M059J (cell line): ENCODE measurements around the gene BRPF3. TPM values are rescaled to one million over a fixed set of nuclear protein-coding genes. Genes with fewer than 3 reads are reported as not detected.

ENCODE experiments used
- DNase-seq: peaks from one replicate; pipeline ENCODE4 v3.0.0-alpha.2; 2012; ENCODE audit warnings: low read depth
- total RNA-seq: library from RNA; depleted of rRNA; stranded (reverse); fragments of >200 nt; shearing (Covaris generic); gene quantifications from 2 replicates; pipeline ENCODE4 v1.2.3, GENCODE V29; 2014; rRNA removed

The BRPF3 gene
- 22.2 and 35.1 TPM in 2 replicates for total RNA-seq

DNA sequence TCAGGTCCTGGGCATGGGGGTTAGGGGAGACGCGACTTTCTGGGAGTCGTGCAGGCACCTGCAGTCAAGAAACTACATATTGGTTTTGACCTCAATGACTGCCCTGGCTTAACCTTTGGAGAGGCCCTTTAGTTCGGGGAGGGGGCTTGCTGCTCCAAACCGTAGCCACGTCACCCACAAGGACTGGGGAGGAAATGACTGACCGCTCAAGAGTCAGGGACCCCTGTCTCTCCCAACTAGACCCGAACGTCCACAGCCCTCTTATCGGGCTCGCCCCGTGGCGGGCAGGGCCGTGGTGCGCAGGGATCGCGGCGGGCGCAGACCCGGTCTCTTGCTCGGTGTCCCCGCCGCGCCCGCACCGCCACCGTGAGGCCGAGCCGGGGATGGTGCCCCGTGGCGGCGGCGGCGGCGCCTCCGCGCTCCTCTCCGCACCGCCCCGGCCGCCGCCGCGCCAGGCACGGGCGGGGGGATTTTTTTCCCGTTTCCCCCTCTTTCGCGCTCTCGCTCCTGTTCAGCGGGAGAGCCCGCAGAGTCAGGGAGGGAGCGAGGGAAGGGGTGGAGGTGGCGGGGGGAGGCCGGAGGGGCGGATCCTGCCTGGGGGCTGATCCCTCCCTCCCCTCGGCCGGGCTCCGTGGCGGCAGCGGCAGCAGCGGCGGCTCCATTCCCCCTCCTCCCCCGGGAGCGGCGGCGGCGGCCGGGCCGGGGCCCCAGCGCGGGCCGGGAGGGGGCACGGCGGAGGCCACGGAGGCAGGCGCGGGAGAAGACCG is at the start of gene BRPF3:
Gene BRPF3, plus strand, starts transcription at position 632 of the 767 bp plus-strand sequence. CDS start 3,579 bp downstream, outside the sequence.
- peak; percentile 72 for DNase-seq

DNA sequence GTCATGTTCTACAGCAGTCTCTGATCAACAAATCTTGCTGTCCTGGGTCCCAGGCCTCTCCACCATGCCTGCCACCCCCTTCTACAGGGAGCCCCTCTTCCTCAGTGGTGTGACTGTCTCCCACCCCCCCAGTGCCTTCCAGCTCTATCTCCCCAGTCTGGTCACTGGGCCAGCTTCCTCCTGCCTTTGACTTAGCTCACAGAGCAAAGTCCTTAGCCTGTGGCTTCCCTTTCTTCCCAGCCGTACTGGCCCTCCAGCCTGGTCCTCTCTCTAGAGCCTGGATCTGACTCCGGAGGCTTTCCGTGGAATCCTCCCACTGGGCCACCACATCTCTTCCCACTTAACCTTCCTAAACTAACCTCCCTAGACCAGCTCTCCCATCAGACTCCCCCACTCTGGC is 49.2 kb upstream of the BRPF3 start:
- no peak for DNase-seq

DNA sequence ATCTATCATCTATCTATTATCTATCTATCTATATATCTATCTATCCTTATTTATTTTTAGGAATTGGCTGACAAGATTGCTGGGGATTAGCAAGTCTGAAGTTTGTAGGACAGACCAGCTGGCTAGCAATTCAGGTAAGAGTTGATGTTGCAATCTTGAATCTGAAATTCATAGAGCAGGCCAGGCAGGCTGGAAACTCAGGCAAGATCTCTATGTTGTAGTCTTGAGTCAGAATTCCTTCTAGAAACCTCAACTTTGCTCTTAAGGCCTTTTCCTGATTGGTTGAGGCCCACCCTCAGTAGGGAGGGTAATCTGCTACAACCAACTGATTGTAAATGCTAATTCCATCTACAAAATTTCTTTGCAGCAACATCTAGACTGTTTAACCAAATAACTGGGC is 47.1 kb upstream of the BRPF3 start:
- no peak for DNase-seq

DNA sequence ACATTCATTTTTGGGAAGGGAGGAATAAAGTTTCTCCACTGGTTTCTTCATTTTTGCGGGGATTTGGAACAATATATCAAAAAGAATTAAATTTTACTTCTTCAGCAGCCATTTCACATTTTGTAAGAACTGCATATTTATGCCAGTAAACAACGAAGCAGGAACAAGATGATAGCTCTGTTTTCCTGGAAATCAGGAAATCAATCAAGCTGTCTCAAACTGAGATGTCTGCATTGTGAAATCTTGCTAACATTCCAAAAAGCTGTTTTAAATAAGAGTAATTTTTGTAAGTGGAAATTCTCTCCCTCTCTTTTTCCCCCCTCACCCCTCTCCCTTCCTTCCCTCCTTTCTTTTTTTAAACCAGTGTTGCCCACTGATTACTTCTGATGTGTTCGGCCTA is 46.3 kb upstream of the BRPF3 start:
- no peak for DNase-seq

DNA sequence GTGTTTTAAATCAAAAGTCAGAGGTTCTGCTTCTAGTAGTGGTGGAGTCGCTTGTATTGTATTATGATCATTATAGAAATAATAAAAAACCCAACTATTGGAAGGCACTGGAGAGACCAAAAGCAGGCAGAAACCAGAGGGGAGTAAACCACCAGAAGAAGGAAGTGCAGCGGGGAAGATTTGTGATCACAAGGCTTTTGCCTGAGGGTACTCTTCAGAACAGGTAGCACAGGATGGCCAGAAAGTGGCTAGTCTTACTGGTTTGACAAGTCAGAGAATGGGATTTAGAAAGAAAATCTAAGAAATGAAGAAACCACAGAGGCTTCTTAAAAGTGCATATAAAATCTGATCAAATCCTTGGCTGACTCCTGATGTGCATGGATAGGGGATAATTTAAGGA is 42.3 kb upstream of the BRPF3 start:
- no peak for DNase-seq

DNA sequence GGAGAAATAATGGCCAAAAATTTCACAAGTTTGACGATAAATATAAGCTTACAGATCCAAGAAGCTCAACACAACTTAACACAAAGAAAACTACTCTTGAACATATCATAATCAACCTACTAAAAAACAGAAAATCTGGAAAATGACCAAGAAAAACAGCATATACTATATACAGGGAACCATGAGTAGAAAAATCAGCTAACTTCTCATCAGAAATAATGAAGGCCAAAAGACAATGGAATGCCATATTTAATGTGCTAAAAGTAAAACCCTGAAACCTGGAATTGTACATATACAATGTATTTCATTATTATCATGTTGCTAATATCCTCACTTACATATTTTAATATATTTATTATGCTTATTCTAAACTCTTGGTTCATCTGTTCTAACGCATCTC is 40.9 kb upstream of the BRPF3 start:
- no peak for DNase-seq

DNA sequence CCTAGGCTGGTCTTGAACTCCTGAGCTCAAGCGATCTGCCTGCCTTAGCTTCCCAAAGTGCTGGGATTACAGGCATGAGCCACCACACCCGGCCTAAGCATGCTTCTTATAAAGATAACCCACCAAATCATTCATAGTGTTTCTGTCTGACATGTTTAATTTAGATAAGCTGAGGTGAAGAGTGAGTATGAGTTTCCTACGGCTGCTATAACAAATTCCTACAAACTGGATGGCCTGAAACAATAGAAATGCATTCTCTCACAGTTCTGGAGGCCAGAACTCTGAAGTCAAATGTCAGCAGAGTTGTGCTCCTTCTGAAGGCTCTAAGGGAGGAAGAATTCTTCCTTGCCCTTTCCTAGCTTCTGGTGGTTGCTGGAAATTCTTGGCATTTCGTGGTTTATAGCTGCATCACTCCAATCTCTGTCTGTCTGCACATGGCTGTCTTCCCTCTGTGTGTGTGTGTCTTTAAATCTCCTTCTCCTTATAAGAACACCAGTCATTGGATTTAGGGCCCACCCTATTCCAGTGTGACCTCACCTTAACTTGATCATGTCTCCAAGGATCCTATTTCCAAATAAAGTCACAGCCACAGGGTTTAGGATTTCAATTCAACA is 36.3 kb upstream of the BRPF3 start:
- DNase-seq: peak; percentile 27

DNA sequence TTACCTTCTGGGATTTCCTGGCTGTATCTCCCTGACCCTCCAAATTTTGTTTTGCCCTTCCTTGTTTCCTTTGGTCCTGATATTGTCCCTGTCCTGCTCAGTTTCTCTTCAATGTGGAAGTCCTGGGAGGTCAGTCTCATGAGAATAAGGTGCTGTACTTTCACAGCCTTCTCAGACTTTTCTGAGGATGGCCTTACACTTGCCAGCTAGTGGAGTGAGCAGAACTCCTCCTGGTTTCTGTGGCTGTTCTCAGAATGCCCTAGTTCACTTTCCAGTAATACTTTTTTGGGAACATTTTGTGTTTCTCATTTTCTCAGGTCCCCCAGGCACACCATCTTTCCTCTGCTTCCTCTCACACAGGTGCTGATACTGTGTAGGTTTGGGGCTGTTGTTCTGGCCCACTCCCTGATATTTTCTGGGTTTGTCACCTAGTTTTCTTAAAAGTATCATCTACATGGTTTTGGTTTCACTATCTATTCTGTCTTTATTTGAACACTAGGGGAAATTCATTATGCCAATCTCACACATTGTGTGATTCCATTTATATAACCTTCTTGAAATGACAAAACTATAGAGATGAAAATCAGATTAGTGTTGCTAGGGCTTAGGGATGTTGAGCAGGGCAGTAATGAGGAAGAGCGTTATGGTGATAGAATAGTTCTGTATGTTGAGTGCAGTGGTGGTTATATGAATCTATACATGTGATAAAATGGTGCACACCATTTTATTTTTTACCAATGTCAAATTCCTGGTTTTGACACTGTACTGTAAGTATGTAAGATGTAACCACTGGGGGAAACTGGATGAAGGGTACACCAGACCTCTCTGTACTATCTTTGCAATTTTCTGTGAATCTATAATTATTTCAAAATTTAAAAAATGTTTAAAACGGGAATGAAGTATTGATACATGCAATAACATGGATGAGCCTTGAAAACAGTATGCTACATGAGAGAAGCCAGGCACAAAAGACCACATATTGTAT is 27.2 kb upstream of the BRPF3 start:
- no peak for DNase-seq

DNA sequence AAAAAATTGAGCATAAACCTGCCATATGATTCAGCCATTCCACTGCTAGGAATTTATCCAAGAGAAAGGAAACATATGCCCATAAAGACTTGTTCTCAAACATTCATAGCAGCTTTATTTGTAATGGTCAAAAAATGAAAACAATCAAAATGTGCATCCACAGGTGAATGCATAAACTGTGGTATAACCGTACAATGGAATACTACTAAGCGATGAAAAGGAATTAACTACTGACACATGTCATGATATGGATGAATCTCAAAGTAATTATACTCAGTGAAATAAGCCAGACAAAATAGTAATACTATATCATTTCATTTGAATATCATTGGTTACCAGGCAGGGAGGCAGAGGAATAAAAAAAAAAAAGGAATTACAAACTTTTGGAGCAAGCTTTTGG is 25.8 kb upstream of the BRPF3 start:
- no peak for DNase-seq

DNA sequence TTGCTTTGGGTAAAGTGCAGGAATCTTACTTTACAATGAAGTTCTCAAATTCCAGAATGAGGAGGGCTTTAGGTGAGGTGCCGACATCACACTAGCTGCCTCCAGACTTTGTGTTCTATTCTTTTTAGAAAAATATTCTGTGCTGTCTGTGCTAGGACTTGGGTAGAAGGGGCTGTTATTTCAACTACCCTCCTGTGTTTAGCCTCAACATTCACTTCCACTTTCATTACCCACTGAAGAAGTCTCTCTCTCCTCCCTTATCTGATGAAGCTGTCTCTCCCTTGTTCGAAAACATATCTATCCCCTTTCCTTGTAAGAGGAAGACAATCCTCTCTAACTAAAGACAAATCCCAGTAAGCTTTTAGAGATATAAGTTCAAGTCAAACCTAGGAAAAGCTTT is 25.0 kb upstream of the BRPF3 start:
- DNase-seq: no peak

DNA sequence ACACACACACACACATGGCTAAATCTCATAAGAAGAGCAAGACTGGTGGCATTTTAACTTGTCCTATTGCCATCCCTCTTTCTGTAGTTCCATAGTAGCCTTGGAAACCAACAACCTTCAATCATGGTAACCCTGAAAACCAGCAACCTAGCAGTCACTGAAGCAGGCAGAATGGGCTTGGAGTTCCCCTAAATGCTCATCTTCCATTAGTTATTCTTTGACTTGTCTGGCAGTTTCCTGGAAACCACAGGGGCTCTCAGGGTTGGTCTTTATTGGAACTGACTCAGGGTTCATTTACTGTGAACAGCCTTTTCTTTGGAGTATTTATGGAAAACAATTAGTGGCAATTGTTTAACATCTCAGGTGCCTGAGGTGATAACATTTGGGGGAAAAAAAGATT is 19.4 kb upstream of the BRPF3 start:
- peak; percentile 17 for DNase-seq

DNA sequence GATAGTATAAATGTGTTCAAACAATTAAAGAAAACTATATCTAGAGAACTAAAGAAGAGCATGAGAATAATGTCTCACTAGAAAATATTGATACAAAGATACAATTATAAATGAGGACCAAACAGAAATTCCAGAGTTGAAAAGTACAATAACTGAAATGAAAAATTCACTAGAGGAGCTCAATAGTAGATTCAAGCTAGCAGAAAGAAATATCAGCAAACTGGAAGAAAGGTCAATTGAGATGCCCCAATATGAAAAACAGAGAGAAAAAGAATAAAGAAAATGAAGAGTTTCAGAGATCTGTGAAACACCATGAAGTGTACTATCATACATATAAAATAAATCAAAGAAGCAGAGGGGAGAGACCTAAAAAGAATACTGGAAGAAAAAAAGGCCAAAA is 18.0 kb upstream of the BRPF3 start:
- no peak for DNase-seq

DNA sequence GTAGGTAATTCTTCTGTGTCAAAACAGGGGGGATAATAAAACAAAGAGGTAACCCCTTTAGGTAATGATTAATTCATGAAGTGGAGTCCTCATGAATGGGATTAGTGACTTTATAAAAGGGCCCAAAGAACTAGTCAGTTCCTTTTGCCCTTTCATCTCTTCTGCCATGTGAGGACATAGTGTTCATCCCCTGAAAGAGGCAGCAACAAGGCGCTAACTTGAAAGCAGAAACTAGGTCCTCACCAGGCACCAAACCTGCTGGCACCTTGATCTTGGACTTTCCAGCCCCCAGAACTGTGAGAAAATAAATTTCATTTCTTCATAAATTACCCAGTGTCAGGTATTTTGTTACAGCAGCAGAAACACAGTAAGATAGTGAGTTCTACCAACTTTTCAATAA is 16.4 kb upstream of the BRPF3 start:
- DNase-seq: no peak

DNA sequence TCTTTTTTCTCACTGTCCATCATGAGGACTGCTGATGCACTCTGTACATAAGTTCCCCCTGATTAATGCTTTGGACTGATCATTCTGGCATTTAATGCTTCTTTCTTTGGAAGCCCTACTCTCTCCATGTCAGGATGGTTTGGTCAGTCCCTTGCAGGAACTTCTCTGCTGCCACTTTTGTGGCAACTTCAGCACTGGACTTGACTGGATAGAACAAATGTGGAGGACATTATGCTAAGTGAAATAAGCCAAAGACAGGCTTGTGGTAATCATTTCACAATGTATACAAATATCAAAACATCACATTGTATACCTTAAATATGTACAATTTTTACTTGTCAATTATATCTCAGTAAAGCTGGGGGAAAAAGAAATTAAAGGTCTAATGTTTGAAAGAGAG is 12.2 kb upstream of the BRPF3 start:
- no peak for DNase-seq

DNA sequence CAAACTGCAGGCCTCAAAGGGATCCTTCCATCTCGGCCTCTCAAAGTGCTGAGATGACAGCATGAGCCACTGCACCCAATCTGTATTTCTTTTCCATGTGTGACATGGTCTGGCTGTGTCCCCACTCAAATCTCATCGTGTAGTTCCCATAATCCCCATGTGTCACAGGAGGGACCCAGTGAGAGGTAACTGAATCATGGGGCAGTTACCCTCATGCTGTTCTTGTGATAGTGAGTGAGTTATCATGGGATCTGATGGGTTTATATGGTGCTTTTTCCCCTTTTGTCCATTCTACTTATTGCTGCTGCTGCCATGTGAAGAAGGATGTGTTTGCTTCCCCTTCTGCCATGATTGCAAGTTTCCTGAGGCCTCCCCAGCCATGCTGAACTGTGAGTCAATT is 10.3 kb upstream of the BRPF3 start:
- no peak for DNase-seq

DNA sequence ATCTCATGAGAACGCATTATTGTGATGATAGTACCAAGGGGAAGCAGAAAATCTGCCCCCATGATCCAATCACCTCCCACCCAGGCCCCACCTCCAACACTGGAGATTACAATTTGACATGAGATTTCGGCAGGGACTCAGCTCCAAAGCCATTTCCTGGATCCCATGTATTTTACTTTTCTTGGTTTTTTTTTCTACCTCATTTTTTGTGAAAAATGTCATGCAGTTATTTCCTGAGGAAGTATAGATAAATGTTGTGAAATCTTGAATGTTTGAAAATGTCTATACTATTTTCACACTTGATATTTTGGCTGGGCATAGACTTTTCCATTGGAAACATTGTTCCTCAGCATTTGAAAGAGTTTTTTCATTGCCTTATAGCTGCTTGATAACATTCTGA is 9.1 kb upstream of the BRPF3 start:
- DNase-seq: no peak

DNA sequence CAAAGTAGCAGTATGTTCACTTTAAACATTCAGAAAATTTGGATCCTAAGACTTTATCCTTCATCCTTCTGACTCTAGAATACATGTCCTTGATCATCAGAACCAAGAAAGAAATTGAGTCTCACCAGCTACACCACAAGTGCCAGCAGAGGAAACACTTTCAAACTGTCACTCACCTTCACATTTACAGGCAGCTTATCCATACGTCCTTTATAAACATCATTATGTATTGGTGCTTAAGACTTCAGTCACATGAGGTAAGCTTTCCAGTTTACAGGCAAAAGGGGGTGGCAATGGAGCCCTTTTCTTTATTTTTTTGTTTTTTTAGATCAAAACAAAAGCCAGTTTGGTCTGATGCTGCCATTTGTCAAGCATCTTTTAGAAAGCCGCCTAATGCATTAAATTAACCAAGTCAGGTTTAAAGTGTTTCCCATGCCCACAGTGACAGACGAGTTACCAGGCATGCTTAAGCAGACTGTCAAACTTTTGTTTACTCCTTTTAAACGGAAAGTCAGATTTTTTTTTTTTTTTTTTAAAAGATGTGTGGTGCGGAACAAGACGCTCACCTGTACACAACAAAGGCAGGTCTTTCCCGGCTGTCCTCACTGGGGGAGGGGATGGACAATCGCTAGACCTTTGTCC is 952 bp upstream of the BRPF3 start:
- no peak for DNase-seq

DNA sequence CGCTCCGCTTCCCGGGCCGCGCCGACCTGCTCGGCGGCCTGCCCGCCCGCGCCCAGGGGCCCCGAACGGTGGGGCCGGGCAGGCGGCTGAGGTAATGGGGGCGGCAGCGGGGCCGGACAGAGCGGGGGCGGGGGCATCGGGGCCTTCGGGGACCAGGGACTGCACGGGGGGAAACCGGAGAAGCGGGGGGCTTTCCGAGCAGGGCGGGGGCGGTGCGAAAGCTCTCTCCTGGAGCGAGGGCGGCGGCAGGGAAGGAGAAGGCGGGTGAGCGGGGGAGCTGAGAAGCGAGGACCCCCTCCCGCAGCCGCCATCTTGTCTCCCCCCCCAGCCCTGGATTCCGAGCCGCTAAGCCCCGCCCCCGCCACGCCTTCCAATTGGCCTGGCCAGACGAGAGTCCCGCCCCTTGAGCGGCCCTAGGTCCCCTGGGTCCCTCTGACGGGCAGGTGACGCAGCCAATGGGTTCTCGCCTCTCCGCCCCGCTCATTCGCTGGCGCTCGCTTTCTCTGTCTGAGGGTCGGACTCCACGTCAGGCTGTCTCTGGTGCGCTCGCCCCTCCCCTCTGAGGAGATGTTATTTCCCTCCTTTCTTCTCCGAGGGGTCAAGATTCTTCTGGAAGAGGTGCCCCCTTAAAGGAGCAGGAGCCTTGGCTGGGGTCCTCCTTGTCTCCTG is 470 bp downstream of the BRPF3 start:
- peak; percentile 98 for DNase-seq

DNA sequence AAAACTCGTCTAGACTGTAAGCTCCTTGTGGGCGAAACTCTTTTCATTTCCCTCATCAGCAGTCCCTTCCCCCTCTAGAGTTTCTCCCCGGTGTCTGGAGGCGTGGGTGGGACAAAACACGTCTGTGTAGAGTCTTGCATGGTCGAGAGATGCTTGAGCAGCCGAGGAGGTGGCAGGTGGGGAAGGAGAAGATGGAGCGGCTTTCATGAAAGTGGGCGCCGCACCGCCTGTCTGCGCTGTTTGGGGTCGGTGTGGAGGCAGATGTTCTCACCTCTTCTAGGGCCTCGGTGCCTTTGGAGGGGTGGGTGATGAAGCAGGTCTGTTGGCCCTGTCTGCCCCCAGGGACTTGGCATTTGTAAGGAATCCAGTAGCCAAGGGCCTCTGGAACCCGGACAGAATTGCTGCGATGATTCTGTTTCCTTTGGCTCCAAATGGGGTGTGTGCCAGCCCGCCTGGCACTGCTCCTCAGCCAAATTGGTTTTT is 1.2 kb downstream of the BRPF3 start:
- DNase-seq: peak; percentile 20

DNA sequence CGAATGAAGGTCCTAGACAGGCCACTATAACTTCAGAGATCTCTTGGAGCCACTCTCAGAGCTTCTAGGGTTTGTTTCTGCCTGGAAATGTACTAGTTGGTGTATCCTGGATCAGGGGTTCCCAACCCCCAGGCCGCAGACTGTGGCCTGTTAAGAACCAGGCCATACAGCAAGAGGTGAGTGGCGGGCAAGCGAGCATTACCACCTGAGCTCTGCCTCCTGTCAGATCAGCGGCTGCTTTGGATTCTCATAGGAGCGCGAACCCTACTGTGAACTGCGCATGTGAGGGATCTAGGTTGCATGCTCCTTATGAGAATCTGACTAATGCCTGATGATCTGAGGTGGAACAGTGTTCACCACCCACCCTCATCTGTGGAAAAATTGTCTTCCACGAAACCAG is 2.4 kb downstream of the BRPF3 start:
- no peak for DNase-seq
